NB4 (cell line): ENCODE data around the gene NRDC.

Experiments
- DNase-seq: peaks from one replicate; pipeline ENCODE4 v3.0.0; 2010; ENCODE audit warnings: low read depth
- H3K4me3 ChIP-seq: one replicate; pipeline ENCODE4 v1.5.1; 2011; ENCODE audit warnings: mild to moderate bottlenecking, low read depth, low read length, moderate library complexity
- MYC ChIP-seq: IDR thresholded peaks from 2 replicates; pipeline ENCODE4 v1.6.1; 2011; ENCODE audit warnings: low read depth, low read length
- POLR2A ChIP-seq: IDR thresholded peaks from 2 replicates; pipeline ENCODE4 v1.6.1; 2011; ENCODE audit warnings: mild to moderate bottlenecking; ENCODE audit not compliant: insufficient read length; ENCODE audit errors: extremely low read depth
- TF ChIP-seq, protein P1 (sequence below): IDR thresholded peaks from 2 replicates; pipeline ENCODE4 v1.6.1; 2011; ENCODE audit warnings: low read depth, low read length
- TF ChIP-seq, protein P2 (sequence below): IDR thresholded peaks from one replicate; pipeline ENCODE4 v1.5.1; 2012; ENCODE audit warnings: low read depth, low read length

The NRDC gene

DNA sequence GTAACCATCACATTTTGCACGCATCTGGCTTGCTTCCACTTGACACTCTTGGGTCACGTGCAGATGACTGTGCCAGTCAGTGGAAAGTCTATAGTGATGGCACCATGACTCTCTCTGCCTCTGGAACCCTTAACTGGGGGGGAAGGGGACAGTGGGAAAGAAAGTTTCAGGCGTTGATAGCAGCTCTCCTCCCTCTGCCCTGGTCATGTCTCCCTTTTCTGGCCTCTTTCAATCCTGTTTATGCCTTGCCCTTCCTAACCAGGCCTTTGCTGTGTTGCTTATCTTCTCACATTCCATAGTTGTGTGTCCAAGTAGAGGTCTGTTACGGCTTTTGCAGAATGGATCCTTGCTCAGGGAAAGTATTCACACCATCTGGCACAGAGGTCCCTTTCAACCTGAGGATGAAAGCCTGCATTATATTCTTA is 93.5 kb downstream of the NRDC start:
- no peak for DNase-seq
- H3K4me3 ChIP-seq, result no peak overlapping the region
- TF ChIP-seq MYC, result no peak
- TF ChIP-seq, protein P1, sequence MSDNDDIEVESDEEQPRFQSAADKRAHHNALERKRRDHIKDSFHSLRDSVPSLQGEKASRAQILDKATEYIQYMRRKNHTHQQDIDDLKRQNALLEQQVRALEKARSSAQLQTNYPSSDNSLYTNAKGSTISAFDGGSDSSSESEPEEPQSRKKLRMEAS, result no peak
- no peak for TF ChIP-seq POLR2A
- TF ChIP-seq, protein P2, sequence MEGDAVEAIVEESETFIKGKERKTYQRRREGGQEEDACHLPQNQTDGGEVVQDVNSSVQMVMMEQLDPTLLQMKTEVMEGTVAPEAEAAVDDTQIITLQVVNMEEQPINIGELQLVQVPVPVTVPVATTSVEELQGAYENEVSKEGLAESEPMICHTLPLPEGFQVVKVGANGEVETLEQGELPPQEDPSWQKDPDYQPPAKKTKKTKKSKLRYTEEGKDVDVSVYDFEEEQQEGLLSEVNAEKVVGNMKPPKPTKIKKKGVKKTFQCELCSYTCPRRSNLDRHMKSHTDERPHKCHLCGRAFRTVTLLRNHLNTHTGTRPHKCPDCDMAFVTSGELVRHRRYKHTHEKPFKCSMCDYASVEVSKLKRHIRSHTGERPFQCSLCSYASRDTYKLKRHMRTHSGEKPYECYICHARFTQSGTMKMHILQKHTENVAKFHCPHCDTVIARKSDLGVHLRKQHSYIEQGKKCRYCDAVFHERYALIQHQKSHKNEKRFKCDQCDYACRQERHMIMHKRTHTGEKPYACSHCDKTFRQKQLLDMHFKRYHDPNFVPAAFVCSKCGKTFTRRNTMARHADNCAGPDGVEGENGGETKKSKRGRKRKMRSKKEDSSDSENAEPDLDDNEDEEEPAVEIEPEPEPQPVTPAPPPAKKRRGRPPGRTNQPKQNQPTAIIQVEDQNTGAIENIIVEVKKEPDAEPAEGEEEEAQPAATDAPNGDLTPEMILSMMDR, result no peak

DNA sequence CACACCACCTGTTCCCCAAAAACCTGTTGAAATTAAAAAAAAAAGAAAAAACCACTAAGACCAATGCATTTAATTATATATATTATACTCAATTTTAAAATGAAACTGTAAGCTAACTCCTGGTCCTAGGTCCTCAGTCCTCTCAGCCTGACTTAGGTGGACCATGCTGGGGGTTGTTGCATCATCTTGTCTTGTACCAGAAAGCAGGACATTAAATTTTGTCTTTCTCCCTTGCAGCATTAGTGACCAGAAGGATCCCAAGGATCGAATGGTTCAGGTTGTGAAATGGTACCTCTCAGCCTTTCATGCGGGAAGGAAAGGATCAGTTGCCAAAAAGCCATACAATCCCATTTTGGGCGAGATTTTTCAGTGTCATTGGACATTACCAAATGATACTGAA is 97.6 kb downstream of the NRDC start:
- DNase-seq, result no peak
- TF ChIP-seq, protein P1, result no peak
- TF ChIP-seq POLR2A, result no peak
- no peak for TF ChIP-seq MYC
- TF ChIP-seq, protein P2, result no peak
- no peak overlapping the region for H3K4me3 ChIP-seq

DNA sequence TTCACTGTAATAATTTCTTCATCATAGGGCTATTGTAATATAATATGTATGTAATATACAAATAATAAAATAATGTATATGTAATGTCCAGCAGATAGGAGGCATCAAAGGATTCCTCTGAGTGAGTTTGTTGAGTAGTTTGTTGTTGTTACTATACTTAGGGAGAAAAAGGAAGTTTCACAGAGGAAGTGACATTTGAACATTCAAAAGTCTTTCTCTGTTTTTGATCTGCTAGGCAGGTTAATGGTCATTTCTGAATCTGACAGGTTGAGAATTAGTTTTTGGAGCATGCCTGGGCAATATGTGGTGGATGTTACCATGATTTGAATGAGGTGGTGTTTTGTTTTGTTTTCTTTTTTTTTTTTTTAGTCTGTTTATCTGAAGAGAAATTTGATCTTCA is 102.1 kb downstream of the NRDC start:
- H3K4me3 ChIP-seq, result no peak overlapping the region
- TF ChIP-seq MYC (no peak), POLR2A (no peak)
- TF ChIP-seq, protein P1, result no peak
- TF ChIP-seq, protein P2, result no peak
- DNase-seq, result no peak

DNA sequence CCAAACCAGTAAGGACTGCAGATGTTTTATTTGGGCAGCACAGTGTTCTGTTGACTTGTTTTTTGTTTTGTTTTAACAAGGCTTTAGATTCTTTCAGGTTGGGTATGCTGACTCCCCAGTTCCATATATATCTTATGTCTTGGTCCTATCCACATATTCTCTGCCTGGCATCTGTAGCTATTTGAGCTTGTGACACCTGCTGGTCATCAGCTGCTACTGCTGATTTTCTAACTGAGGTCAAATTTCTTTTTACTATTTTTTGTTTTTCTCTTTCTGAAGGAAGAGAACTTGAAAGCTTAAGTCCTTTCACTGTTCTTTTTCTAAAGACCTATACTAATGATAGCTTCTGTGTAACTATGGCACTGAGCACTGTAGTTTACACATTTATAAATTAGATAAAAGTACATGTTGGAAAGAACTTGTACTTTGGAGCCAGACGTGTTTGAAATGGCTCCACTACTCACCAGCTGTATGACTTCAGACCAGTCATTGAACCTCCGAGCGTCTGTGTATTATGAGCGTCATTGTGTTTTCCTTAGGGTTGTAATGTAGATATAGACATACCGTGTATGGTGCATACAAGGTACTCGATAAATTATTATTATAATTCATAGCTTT is 109.4 kb downstream of the NRDC start:
- peak; percentile 67 for DNase-seq

DNA sequence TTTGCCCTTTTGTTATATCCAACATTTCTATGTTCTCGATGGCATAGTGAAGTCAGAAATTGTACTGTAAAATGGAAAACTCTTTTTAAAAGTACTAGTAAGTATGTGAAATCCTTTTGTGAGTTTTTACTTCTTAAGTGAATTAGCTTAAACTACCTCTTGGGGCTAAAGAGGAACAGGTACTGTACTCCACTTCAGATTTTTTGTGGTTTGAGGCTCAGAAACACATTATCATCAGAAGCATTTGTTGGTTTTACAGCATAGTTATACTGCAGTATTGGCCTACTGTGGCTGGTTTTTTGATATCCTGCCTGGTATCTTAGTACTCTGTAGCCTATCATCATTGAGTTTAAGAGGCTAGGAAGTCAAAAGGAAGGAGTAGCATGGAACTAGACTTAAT is 117.2 kb downstream of the NRDC start:
- DNase-seq, result no peak
- H3K4me3 ChIP-seq, result no peak overlapping the region
- TF ChIP-seq POLR2A (no peak), MYC (no peak)
- TF ChIP-seq, protein P2, result no peak
- TF ChIP-seq, protein P1, result no peak

More for the DNA sequence above, 109.4 kb downstream of the NRDC start:
- TF ChIP-seq MYC, result no peak
- TF ChIP-seq, protein P2, result peak; percentile 61
- H3K4me3 ChIP-seq, result no peak overlapping the region

DNA sequence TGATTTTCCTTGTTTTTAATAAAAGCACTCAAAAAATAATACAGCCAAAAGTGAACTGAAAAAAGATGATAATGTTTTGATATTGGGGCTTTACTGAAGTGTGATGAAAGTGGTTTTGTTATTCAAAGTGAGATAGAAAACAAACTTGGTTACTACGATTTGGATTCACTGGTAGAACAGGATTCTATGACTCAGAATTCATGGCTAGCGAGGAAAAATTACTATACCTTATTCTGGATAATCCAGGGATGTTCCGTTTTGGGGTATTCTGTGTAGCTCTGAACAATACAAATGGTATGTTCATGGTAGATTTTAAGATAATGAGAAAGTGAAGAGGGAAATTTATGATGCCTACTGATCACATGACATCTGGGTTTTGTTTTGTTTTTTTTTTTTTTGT is 117.7 kb downstream of the NRDC start:
- H3K4me3 ChIP-seq, result no peak overlapping the region
- no peak for DNase-seq
- TF ChIP-seq MYC (no peak), POLR2A (no peak)
- TF ChIP-seq, protein P2, result no peak
- TF ChIP-seq, protein P1, result no peak
